ENCODE measurements around the gene HLA-DQA1. TPM values are rescaled to one million over a fixed set of nuclear protein-coding genes. Genes with fewer than 3 reads are reported as not detected.

HLA-DQA1 gene
- total and polyA plus RNA-seq, 9 of the 15 experiments (the other 6 are each of a cell fraction or from before 2014, with no cell fraction given): 0.04 to 0.49 TPM; not detected in 7

DNA sequence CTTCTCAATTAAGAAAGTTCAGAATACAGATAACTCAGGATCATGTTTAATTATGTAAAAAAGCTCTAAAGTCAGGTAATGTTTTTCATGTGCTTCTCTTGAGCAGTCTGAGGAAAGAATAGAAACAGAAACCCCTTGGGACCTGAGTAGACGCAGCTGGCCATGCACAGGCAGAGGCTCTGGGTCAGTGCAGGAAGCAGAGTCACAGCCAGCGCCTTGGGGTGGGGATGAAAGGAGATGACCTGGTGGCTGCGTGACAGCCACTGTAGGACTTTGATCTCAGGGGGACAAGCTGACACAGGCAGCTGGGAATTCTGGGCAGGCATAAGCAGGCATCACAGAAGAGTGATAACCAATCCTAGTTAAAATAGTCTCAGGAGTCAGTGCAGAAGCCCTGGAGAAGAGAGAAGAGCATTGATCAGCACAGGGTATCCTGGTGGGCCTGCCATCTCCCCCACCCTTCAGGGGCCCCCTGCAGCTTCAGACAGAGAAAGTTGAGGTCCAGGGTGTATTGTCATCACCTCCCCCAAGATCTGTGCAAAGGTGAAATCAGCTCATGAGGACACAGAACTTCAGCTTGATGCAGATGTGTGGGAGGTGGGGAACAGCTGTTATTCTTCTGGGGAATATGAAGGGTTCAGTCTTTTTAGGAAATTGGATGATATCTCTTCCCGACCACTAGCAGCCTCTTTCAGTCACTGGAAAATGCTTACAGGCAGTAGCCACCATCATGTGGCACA lies 22.8 kb downstream of the HLA-DQA1 start:
- ChIA-PET CTCF (ENCODE audit: low intra/inter-chr PET ratio) (no interaction called here), POLR2A (no interaction called here)
- intact Hi-C loops (cut with micrococcal nuclease) (no loop called here), in situ Hi-C loops (cut with MboI) (loop anchor here (5.0 kb wide), 1 partner anchor 97 kb away; no protein-coding TSS in a partner anchor)
- FAIRE-seq (no peak), DNase-seq (ENCODE audit: extremely low read depth in 1 of 4, low spot score in 3 of 4) (no peak), ATAC-seq (no peak)
- Histone ChIP-seq H3K27me3 (ENCODE audit: control insufficient read depth in 2 of 2, insufficient read depth in 2 of 2, low read length in 2 of 2) (no peaks in the 10 kb centered on the region), H3K4me2 (ENCODE audit: insufficient read depth, low read length) (no peak overlapping the region), H3K4me1 (replicated peaks in 1 of 2; ENCODE audit: control insufficient read depth in 2 of 2, insufficient read depth in 2 of 2, low read length in 2 of 2) (no peaks in the 10 kb centered on the region), H3K4me3 (no peak overlapping the region), H4K20me1 (replicated peaks; ENCODE audit: control insufficient read depth, insufficient read depth, low read length) (no peaks in the 10 kb centered on the region), H3K9ac (ENCODE audit: insufficient read depth in 1 of 2, low read depth in 2 of 2, low read length in 2 of 2) (no peak overlapping the region), H3K79me2 (ENCODE audit: control insufficient read depth, insufficient read depth, low read length) (no peaks in the 10 kb centered on the region), H3K27ac (ENCODE audit: extremely low read depth, low read depth, low read length) (no peak overlapping the region), H3K9me1 (ENCODE audit: control insufficient read depth, insufficient read depth, low read length) (no peaks in the 10 kb centered on the region), H2AFZ (ENCODE audit: low read depth, low read length) (no peak overlapping the region), H3K36me3 (ENCODE audit: control insufficient read depth, insufficient read depth, low read length) (no peaks in the 10 kb centered on the region), H3K9me3 (replicated peaks; ENCODE audit: control insufficient read depth, insufficient read depth, low read depth, low read length) (no peaks in the 10 kb centered on the region)
- TF ChIP-seq ZBTB43 (CRISPR knock-in tag; IDR thresholded peaks at IDR 0.05) (no peak), ZNF197 (CRISPR knock-in tag; IDR thresholded peaks at IDR 0.05; ENCODE audit: low read depth) (no peak), XRCC4 (IDR thresholded peaks at IDR 0.05; ENCODE audit: extremely low read depth, insufficient read depth, insufficient read length) (no peak), NEUROD1 (IDR thresholded peaks at IDR 0.05; ENCODE audit: borderline replicate concordance, low read depth, low read length, partially characterized antibody) (no peak), RBBP5 (IDR thresholded peaks at IDR 0.05; ENCODE audit: borderline replicate concordance, insufficient read depth, low read length, poor library complexity, severe bottlenecking) (no peak), ZNF324 (CRISPR knock-in tag; IDR thresholded peaks at IDR 0.05) (no peak)
- 3% methylated on average over 4 of the region's 4 CpGs for WGBS (ENCODE audit: insufficient coverage, low coverage, missing lambda C conversion rate)
- no TSS peak for BruUV-seq (replicated peaks)
